ENCODE results near the gene FGFRL1. TPM values are rescaled to one million over a fixed set of nuclear protein-coding genes. Genes with fewer than 3 reads are reported as not detected.

FGFRL1 gene
- total RNA-seq, 4 donors from 2014 or later: 18.1 to 39.6 (median 26.4) TPM

DNA sequence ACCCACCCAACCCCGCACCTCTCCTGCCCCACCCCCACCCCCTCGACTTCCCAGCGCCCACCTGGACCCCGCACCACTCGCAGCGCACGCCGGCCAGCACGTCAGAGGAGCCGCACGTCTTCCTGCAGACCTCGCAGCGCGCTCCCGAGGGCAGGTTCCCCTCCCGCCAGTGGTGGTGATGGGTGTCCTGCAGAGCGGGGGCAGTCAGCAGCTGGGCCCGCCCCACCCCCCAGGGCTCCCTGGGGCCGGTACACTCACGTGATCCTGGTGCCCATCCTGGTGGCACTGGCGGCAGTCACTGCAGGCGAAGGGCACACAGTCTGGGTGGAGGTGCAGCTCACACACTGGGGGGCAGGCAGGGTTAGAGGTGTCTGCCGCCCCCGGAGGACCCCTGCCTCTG is 43.2 kb upstream of the FGFRL1 start:
- no peak for DNase-seq (ENCODE audit: low spot score in 2 of 2)
- no peaks in the 10 kb centered on the region for H3K9me3 ChIP-seq
- peaks cover 0 to 46% (median 0%) of the 10 kb centered on the region in 3 donors for H3K36me3 ChIP-seq
- H3K4me3 ChIP-seq: no peak overlapping the region
- H3K4me1 ChIP-seq: peaks cover 0 to 23% (median 18%) of the 10 kb centered on the region in 4 donors
- WGBS, 2 donors: 0 to 36% methylated on average over 1 to 12 of the region's 24 CpGs
- no peak overlapping the region for H3K27ac ChIP-seq
- TF ChIP-seq, protein P1, sequence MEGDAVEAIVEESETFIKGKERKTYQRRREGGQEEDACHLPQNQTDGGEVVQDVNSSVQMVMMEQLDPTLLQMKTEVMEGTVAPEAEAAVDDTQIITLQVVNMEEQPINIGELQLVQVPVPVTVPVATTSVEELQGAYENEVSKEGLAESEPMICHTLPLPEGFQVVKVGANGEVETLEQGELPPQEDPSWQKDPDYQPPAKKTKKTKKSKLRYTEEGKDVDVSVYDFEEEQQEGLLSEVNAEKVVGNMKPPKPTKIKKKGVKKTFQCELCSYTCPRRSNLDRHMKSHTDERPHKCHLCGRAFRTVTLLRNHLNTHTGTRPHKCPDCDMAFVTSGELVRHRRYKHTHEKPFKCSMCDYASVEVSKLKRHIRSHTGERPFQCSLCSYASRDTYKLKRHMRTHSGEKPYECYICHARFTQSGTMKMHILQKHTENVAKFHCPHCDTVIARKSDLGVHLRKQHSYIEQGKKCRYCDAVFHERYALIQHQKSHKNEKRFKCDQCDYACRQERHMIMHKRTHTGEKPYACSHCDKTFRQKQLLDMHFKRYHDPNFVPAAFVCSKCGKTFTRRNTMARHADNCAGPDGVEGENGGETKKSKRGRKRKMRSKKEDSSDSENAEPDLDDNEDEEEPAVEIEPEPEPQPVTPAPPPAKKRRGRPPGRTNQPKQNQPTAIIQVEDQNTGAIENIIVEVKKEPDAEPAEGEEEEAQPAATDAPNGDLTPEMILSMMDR (IDR thresholded peaks at IDR 0.05): no peak
- TF ChIP-seq EP300 (IDR thresholded peaks at IDR 0.05) (no peak), POLR2A (IDR thresholded peaks at IDR 0.05) (no peak)
- H3K27me3 ChIP-seq: no peaks in the 10 kb centered on the region

DNA sequence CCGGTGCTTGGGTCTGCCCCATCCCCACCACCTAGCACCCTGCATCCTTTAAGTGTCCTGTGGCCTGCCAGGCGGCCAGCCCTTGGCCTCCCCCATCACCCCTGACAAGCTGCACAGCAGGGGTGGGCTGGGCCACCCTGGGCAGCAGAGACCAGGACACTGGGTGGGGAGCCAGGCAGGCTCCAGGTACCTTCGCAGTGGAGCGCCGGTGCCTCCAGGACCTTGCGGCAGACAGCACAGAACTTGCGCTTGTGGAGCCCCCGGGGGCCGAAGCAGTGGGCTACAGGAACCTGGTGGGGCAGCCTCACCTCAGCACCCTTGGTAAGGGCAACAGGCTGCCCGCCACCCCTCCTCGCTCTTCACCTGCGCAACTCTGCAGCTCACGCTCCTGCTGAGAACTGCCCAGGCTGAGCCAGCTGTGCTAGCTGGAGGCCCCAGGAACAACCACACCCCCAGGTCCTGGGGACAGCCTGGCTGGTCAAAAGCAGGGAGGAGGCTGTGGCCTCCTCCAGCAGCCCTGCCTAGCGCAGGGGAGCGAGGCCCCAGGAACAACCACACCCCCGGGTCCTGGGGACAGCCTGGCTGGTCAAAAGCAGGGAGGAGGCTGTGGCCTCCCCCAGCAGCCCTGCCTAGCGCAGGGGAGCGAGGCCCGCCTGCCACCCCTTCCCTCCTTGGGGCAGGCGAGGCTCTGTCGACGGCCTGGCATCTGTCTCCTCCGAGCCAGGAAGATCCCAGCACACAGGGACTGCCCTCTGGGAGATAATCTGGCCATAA is 42.6 kb upstream of the FGFRL1 start:
- 86 to 87% methylated on average over 15 to 18 of the region's 23 CpGs for WGBS, 2 donors
- no peaks in the 10 kb centered on the region for H3K9me3 ChIP-seq
- peaks cover 0 to 40% (median 0%) of the 10 kb centered on the region in 3 donors for H3K36me3 ChIP-seq
- no peak for TF ChIP-seq POLR2A (IDR thresholded peaks at IDR 0.05)
- no peak for TF ChIP-seq EP300 (IDR thresholded peaks at IDR 0.05)
- TF ChIP-seq, protein P1 (IDR thresholded peaks at IDR 0.05): no peak
- H3K27me3 ChIP-seq: no peaks in the 10 kb centered on the region
- H3K27ac ChIP-seq: no peak overlapping the region
- peaks cover 0 to 25% (median 19%) of the 10 kb centered on the region in 4 donors for H3K4me1 ChIP-seq
- no peak overlapping the region for H3K4me3 ChIP-seq
- no peak for DNase-seq (ENCODE audit: low spot score in 2 of 2)

DNA sequence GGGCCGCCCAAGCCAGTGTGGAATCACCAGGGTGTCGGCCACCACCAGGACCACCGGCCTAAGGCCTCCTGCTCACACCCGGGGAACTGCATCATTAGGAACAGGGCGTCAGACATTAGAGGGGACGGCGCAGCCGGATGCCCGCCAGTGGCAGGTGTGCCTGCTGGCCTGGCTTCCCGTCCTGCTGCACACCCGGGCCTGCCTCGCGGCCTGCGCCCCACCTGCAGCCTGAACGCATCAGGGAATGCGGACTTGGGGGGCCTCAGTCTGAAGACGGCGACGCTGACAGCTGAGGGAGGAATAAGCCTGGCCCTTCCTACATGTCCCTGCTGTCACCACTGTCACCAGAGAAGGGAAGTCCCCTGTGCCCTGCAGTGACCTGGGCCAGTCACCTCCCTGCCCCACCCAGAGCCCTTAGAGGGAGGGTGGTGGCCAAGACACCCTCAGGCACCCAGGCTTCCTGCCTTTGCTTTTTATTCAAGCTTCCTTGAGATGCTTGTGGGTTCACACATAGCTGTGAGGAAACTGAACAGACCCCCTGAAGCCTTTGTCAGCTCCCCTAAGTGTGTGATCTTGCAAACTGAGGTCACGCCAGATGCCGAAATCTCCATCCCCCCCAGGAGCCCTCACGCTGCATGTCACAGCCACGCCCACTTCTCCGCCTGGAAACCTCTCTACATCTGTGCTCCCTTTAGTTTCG is 41.2 kb upstream of the FGFRL1 start:
- no peaks in the 10 kb centered on the region for H3K27me3 ChIP-seq
- TF ChIP-seq POLR2A (IDR thresholded peaks at IDR 0.05) (no peak), EP300 (IDR thresholded peaks at IDR 0.05) (no peak)
- TF ChIP-seq, protein P1 (IDR thresholded peaks at IDR 0.05): no peak
- no peak overlapping the region for H3K27ac ChIP-seq
- no peak overlapping the region for H3K4me3 ChIP-seq
- peaks cover 0 to 29% (median 21%) of the 10 kb centered on the region in 4 donors for H3K4me1 ChIP-seq
- no peak for DNase-seq (ENCODE audit: low spot score in 2 of 2)
- 91 to 94% methylated on average over 17 to 25 of the region's 25 CpGs for WGBS, 2 donors
- H3K9me3 ChIP-seq: no peaks in the 10 kb centered on the region
- H3K36me3 ChIP-seq: peaks cover 0 to 26% (median 0%) of the 10 kb centered on the region in 3 donors

DNA sequence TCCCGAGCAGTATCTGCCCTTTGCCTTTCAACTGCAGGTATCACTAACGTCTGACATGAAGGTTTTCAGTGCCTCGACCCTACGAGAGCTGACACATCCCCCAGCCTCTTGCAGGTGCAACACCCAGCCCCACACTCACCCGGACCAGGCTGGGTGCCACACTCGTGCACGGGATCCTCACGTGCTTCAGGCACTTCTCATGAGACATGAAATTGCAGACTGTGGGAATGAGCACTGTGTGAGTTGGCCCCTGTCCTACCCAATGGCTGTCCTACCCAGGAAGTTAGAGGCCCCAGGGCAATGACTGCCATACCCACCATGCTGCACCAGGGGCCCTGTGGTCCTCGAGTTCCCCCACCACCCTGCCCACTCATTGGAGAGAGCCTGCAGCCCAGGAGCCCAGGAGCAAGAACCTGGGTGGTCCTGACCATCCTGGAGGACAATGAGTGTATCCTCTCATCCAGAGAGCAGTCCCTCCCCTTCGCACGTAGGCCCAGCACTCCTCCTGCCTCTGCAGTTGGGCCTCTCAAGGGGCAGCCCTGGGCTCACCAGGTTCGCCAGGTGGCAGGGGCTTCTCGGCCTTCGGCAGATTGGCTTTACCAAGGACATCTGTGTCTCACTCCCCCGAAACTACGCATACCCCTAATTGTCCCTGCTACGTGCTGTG is 40.4 kb upstream of the FGFRL1 start:
- 76 to 82% methylated on average over 13 to 14 of the region's 17 CpGs for WGBS, 2 donors
- Histone ChIP-seq H3K9me3 (no peaks in the 10 kb centered on the region), H3K27me3 (no peaks in the 10 kb centered on the region), H3K27ac (peak overlapping the region in 1 of 4 donors; percentile 50), H3K4me3 (no peak overlapping the region), H3K36me3 (peaks cover 0 to 18% (median 0%) of the 10 kb centered on the region in 3 donors), H3K4me1 (peaks cover 0 to 29% (median 21%) of the 10 kb centered on the region in 4 donors)
- no peak for TF ChIP-seq EP300 (IDR thresholded peaks at IDR 0.05)
- TF ChIP-seq POLR2A (IDR thresholded peaks at IDR 0.05): no peak
- TF ChIP-seq, protein P1 (IDR thresholded peaks at IDR 0.05): no peak
- DNase-seq (ENCODE audit: low spot score in 2 of 2): no peak
